T-helper 17 cell (primary cell): ENCODE data around the gene INCA1. TPM values are rescaled to one million over a fixed set of nuclear protein-coding genes. Genes with fewer than 3 reads are reported as not detected.

Experiments used
- ATAC-seq: fragments of 150-1000 bp; cut with Tn5 transposase; 2 replicates; pipeline ENCODE4 v1.10.0; 2021; ENCODE audit warnings: mild to moderate bottlenecking, moderate library complexity
- DNase-seq, 3 donors: peaks; one replicate each; pipeline versions ENCODE4 v3.0.0 to v3.0.0-alpha.2; 2020 to 2021
- H3K9me3 ChIP-seq: one replicate; pipeline ENCODE4 v1.7.0; 2013; ENCODE audit warnings: low read length, mild to moderate bottlenecking; ENCODE audit not compliant: control insufficient read depth, poor library complexity, severe bottlenecking
- H3K27ac Mint-ChIP-seq: one replicate; pipeline ENCODE4 v1.8.0; 2022; ENCODE audit warnings: mild to moderate bottlenecking, moderate library complexity, mixed read lengths
- H3K27me3 Mint-ChIP-seq: one replicate; pipeline ENCODE4 v1.8.0; 2022; ENCODE audit warnings: mixed read lengths
- H3K36me3 Mint-ChIP-seq: one replicate; pipeline ENCODE4 v1.8.0; 2022; ENCODE audit warnings: low read depth, mixed read lengths
- H3K4me1 Mint-ChIP-seq: one replicate; pipeline ENCODE4 v1.8.0; 2022; ENCODE audit warnings: mild to moderate bottlenecking, mixed read lengths
- H3K4me3 Mint-ChIP-seq: one replicate; pipeline ENCODE4 v1.8.0; 2022; ENCODE audit warnings: mild to moderate bottlenecking, moderate library complexity, mixed read lengths
- total RNA-seq, 4 donors: library from RNA in 2 of 4; stranded (reverse) in 2 of 4; gene quantifications; one replicate each; pipeline ENCODE4 v1.2.3 and lab custom pipeline; 2022 to 2026

INCA1 gene
- total RNA-seq, 2 donors from 2014 or later, result not detected

DNA sequence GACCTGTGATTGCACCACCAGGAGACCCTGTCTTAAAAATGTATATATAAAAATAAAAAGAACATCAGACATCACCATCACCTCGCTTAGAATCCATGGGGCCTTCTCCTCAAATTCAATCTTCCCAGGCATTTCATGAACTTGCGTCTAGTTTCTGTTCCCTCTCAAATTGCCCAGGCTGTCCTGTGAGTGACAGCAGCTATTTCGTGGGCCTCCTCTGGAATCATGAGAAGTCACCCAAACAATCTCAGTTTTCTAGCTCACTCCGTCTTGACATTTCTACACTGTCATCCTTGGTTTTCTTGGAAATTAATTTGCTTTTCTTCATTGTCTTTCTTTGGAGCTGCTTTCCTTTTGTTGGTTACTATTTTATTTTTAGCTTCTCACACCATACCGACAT is 30.6 kb upstream of the INCA1 start:
- H3K36me3 Mint-ChIP-seq, result no peaks in the 10 kb centered on the region
- no peak overlapping the region for H3K4me3 Mint-ChIP-seq
- ATAC-seq (no peak), DNase-seq (no peak)
- H3K27ac Mint-ChIP-seq, result no peak overlapping the region
- peaks cover 12% of the 10 kb centered on the region for H3K4me1 Mint-ChIP-seq
- no peaks in the 10 kb centered on the region for H3K27me3 Mint-ChIP-seq
- no peaks in the 10 kb centered on the region for H3K9me3 ChIP-seq

DNA sequence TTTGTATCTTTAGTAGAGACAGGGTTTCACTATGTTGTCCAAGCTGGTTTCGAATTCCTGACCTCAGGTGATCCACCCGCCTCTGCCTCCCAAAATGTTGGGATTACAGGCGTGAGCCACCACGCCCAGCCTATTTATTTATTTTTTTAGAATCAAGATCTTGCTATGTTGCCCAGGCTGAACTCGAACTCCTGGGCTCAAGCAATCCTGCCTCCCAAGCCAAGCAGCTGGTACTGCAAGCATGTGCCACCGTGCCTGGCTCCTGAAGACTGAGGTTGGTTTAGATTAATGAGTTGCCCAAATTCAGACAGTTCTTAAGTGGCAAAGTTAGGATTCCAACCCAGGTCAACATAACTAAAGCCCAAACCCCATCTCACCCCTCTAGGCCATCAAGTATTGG is 30.0 kb upstream of the INCA1 start:
- Mint-ChIP-seq H3K4me3 (no peak overlapping the region), H3K27me3 (no peaks in the 10 kb centered on the region), H3K27ac (no peak overlapping the region), H3K4me1 (peaks cover 12% of the 10 kb centered on the region), H3K36me3 (no peaks in the 10 kb centered on the region)
- DNase-seq (no peak), ATAC-seq (no peak)
- no peaks in the 10 kb centered on the region for H3K9me3 ChIP-seq

DNA sequence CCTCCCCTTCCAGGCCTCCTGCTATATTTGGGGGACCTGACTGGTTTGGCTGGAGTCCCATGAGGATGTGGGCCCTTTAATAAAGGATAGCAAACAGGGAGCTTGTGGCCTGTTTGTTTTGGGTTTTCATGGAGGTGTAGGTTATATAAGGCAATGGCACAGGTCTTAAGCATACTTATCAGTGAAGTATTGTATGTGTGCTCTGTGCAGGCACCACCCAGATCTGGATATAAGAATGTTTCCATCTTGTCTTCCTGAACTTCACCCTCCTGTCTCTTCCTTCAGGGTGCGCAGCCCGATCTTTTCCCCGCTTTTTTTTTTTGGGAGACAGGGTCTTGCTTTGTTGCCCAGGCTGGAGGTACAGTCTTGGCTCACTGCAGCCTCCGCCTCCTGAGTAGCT is 27.3 kb upstream of the INCA1 start:
- H3K4me3 Mint-ChIP-seq, result no peak overlapping the region
- ATAC-seq, result no peak

DNA sequence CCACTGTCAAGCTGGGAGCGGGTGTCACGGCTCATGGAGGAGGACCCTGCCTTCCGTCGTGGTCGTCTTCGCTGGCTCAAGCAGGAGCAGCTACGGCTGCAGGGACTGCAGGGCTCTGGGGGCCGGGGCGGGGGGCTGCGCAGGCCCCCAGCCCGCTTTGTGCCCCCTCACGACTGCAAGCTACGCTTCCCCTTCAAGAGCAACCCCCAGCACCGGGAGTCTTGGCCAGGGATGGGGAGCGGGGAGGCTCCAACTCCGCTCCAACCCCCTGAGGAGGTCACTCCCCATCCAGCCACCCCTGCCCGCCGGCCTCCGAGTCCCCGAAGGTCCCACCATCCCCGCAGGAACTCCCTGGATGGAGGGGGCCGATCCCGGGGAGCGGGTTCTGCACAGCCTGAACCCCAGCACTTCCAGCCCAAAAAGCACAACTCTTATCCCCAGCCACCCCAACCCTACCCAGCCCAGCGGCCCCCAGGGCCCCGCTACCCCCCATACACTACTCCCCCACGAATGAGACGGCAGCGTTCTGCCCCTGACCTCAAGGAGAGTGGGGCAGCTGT is 26.3 kb upstream of the INCA1 start:
- H3K27ac Mint-ChIP-seq, result no peak overlapping the region
- no peaks in the 10 kb centered on the region for H3K27me3 Mint-ChIP-seq
- peaks cover 6% of the 10 kb centered on the region for H3K36me3 Mint-ChIP-seq

More for the DNA sequence above, 27.3 kb upstream of the INCA1 start:
- H3K27me3 Mint-ChIP-seq, result no peaks in the 10 kb centered on the region
- no peaks in the 10 kb centered on the region for H3K9me3 ChIP-seq
- H3K36me3 Mint-ChIP-seq, result peaks cover 4% of the 10 kb centered on the region
- no peak for DNase-seq
- no peaks in the 10 kb centered on the region for H3K4me1 Mint-ChIP-seq
- no peak overlapping the region for H3K27ac Mint-ChIP-seq

DNA sequence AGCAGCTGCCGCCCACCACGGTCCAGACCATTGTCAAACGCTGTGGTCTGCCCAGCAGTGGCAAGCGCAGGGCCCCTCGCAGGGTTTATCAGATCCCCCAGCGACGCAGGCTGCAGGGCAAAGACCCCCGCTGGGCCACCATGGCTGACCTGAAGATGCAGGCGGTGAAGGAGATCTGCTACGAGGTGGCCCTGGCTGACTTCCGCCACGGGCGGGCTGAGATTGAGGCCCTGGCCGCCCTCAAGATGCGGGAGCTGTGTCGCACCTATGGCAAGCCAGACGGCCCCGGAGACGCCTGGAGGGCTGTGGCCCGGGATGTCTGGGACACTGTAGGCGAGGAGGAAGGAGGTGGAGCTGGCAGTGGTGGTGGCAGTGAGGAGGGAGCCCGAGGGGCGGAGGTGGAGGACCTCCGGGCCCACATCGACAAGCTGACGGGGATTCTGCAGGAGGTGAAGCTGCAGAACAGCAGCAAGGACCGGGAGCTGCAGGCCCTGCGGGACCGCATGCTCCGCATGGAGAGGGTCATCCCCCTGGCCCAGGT is 24.9 kb upstream of the INCA1 start:
- H3K27me3 Mint-ChIP-seq, result no peaks in the 10 kb centered on the region
- peaks cover 6% of the 10 kb centered on the region for H3K36me3 Mint-ChIP-seq
- no peak for ATAC-seq
- DNase-seq, result no peak
- H3K9me3 ChIP-seq, result no peaks in the 10 kb centered on the region
- no peak overlapping the region for H3K27ac Mint-ChIP-seq
- H3K4me1 Mint-ChIP-seq, result peaks cover 6% of the 10 kb centered on the region
- H3K4me3 Mint-ChIP-seq, result no peak overlapping the region

More for the DNA sequence above, 26.3 kb upstream of the INCA1 start:
- H3K4me3 Mint-ChIP-seq, result no peak overlapping the region
- DNase-seq, result no peak
- no peak for ATAC-seq
- H3K4me1 Mint-ChIP-seq, result peaks cover 6% of the 10 kb centered on the region
- no peaks in the 10 kb centered on the region for H3K9me3 ChIP-seq

DNA sequence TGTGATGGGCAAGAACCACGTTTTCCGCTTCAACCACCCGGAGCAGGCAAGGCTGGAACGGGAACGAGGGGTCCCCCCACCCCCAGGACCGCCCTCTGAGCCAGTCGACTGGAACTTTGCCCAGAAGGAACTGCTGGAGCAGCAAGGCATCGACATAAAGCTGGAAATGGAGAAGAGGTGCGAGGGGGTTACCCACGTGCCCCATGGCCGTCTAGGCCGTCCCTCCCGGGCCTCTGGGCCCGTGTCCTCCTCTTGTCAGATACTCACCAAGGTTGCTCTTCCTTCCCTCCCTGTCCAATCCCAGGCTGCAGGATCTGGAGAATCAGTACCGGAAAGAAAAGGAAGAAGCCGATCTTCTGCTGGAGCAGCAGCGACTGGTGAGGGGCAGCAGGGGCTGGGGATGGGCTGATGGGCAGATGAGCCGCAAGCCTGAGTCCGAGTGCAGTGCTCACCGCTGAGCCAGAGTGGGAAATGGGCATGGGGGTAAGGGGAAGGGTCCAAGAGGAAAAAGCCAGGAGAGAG is 23.2 kb upstream of the INCA1 start:
- H3K9me3 ChIP-seq, result no peaks in the 10 kb centered on the region
- Mint-ChIP-seq H3K27me3 (no peaks in the 10 kb centered on the region), H3K36me3 (peaks cover 6% of the 10 kb centered on the region), H3K27ac (peak overlapping the region; percentile 24), H3K4me3 (no peak overlapping the region), H3K4me1 (peaks cover 6% of the 10 kb centered on the region)
- DNase-seq, result no peak
- ATAC-seq, result no peak

DNA sequence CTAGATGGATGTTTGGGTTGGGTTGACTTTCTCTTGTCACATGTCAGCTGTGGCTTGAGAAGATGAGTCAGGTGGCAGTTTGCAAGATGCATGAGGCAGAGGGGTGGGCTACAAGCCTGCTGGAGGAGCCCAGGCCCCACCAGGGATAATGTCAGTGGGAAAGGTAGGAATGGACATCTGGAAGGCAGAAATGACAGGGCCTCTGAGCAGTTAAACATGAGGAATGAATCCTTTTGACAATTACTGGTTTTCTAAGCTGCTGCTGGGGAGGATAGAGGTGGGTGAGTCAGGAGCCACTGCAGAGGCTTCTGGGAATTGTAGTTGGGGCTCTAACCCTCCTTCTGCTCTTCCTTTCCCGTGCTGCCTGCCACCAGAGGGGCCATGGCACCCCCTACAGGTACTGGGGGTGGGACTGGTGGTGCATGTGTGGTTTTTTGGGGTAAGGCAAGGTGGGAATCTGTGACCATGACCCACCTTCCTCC is 22.2 kb upstream of the INCA1 start:
- H3K27ac Mint-ChIP-seq, result peak overlapping the region; percentile 24
- H3K27me3 Mint-ChIP-seq, result no peaks in the 10 kb centered on the region
- peaks cover 6% of the 10 kb centered on the region for H3K4me1 Mint-ChIP-seq
- H3K36me3 Mint-ChIP-seq, result peaks cover 6% of the 10 kb centered on the region
- ATAC-seq (peak; percentile 76), DNase-seq (no peak)
- H3K4me3 Mint-ChIP-seq, result no peak overlapping the region
- no peaks in the 10 kb centered on the region for H3K9me3 ChIP-seq

DNA sequence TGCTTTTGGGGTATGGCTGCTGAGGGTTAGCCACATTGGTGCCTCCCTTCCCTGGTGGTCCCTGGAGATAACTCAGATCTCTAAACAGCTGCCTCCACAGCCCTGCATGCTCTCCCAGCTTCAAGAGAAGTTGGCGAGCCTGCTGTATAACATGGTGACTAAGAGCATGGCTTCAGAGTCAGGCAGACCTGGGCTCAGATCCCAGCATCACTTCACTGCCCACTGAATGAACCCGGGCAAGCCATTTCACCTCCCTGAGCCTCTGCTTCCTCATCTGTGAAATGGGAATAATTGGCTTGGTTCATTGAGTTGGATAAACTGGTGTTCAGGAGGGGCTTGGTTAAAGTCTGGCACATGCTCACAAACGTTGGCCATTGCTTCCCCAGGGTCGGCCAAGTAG is 17.0 kb upstream of the INCA1 start:
- H3K36me3 Mint-ChIP-seq, result peaks cover 4% of the 10 kb centered on the region
- no peak for ATAC-seq
- H3K27me3 Mint-ChIP-seq, result no peaks in the 10 kb centered on the region
- no peaks in the 10 kb centered on the region for H3K9me3 ChIP-seq
- H3K4me3 Mint-ChIP-seq, result no peak overlapping the region
- no peak overlapping the region for H3K27ac Mint-ChIP-seq
- no peak for DNase-seq
- peaks cover 4% of the 10 kb centered on the region for H3K4me1 Mint-ChIP-seq

DNA sequence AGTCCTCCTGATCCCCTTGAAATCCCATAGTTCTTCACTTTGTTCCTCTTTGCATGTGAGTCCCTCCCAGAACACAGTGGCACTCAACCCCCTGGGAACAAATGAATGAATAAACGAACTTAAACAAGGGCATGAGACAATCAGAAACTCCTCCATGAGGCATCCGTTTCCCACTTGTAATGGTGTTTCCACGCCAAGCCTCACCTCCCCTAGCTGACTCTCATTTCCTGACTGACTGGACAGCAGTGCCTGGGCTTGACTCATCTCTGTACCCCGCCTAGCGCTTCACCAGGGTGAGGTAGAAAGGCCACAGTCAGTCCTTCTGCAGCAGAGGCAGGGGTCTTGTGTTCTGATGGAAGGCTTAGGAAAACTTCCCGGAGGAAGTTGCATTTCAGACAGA is 14.6 kb upstream of the INCA1 start:
- no peak overlapping the region for H3K4me3 Mint-ChIP-seq
- no peak for DNase-seq
- ATAC-seq, result no peak
- H3K36me3 Mint-ChIP-seq, result peaks cover 15% of the 10 kb centered on the region
- H3K27me3 Mint-ChIP-seq, result no peaks in the 10 kb centered on the region
- peaks cover 6% of the 10 kb centered on the region for H3K4me1 Mint-ChIP-seq
- peak overlapping the region; percentile 67 for H3K27ac Mint-ChIP-seq
- no peaks in the 10 kb centered on the region for H3K9me3 ChIP-seq

DNA sequence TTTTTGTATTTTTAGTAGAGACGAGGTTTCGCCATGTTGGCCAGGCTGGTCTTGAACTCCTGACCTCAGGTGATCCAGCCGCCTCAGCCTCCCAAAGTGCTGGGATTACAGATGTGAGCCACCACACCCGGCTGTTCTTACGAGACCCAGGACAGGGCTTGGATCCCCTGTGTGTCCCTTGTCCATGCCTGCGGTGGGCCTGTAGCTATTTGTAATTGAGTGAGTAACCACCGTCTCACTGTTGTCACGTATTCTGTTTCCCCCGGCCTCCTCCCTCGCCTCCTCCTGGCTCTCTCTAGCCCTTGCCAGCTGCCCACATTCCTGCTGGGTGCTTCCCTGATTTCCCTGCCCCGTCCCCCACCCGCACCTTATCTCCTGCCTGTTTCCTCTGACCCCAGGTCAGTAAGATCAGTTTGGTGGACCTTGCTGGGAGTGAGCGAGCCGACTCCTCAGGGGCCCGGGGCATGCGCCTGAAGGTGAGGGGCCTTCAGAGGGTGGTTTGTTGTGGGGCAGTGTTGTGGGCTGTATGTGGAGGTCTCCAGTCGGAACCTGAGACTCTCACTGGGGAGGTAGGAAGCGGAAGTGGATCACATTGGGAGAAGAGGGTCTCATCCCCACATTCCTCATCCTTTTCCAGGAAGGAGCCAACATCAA is 6.0 kb upstream of the INCA1 start:
- no peak for DNase-seq
- Mint-ChIP-seq H3K4me3 (no peak overlapping the region), H3K27ac (no peak overlapping the region), H3K36me3 (peaks cover 21% of the 10 kb centered on the region), H3K4me1 (peaks cover 25% of the 10 kb centered on the region), H3K27me3 (no peaks in the 10 kb centered on the region)
- no peaks in the 10 kb centered on the region for H3K9me3 ChIP-seq
- no peak for ATAC-seq

DNA sequence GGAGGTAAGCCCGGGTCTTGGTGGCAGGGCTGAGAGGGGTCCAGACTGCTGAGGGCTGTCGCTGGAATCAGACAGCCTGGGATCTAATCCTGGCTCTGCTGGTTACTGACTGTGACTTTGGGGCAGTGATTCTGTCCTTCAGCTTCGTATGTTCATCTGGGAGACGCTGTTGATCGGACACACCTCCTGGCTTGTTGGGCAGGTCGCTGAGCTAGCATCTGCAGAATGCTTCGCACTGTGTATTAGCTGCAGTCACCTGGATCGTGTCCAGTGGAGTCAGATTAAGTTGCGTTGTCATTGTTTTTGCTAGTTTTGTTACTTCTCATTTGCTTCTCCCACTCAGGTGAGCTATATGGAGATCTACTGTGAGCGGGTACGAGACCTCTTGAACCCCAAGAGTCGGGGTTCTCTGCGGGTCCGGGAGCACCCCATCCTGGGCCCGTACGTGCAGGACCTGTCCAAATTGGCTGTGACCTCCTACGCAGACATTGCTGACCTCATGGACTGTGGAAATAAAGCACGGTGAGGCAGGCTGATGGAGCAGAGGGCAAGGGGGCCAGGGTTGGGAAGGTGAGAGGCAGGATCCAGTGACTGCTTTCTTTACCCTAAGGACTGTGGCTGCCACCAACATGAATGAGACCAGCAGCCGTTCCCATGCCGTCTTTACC is 4.9 kb upstream of the INCA1 start:
- Mint-ChIP-seq H3K27ac (no peak overlapping the region), H3K36me3 (peaks cover 13% of the 10 kb centered on the region), H3K4me3 (no peak overlapping the region), H3K27me3 (no peaks in the 10 kb centered on the region), H3K4me1 (peaks cover 20% of the 10 kb centered on the region)
- DNase-seq (no peak), ATAC-seq (no peak)
- H3K9me3 ChIP-seq, result no peaks in the 10 kb centered on the region

DNA sequence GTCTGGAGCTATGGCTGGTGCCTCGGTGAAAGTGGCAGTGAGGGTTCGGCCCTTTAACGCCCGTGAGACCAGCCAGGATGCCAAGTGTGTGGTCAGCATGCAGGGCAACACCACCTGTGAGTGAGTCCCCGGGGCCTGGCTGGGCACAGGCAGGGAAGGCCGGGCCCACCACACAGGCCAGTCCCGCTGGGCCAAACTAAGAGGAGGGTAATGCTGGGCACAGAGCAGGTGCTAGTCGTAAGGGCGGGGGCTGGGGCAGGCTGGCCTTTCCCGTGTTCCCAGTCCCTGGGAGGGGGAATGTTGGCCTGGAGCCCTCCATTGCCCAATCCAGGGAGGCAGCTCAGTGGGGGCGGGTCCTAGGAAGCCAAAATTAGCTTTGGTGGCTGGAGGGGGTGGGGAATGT is 2.9 kb upstream of the INCA1 start:
- Mint-ChIP-seq H3K4me3 (peak overlapping the region; percentile 90), H3K27ac (no peak overlapping the region), H3K27me3 (no peaks in the 10 kb centered on the region), H3K36me3 (peaks cover 8% of the 10 kb centered on the region), H3K4me1 (peaks cover 25% of the 10 kb centered on the region)
- DNase-seq (no peak), ATAC-seq (no peak)
- H3K9me3 ChIP-seq, result no peaks in the 10 kb centered on the region

DNA sequence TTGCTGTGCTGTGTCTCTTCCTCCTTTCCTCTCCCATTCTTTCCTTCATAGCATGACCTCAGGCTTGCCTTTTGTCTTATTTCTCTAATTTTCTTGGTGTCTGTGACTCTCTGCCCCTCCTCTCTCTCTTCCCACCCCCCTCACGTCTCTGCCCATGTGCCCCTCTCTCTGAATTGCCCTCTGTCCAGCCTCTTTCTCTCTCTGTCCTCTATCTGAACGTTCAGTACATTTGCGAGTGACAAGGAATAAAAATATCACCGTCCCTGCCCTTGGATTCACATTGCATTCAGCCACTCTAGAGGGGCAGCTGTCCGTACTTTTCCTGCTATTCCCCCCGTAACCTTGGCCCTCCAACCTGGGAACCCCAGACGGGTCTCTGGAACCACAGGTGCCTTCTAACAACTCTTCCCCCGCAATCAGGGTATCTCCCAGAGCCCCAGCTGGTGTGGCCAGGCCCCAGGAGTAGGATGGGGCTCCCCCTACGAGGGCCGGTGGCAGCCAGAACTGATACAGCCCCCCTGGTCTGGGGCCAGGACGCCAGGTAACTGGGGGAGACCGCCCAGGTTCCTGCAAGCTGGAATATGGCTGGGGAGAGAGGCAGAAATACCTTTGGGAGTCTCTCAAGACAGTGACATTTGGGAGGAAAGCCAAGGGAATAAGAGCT is 2.2 kb upstream of the INCA1 start:
- H3K4me3 Mint-ChIP-seq, result peak overlapping the region; percentile 90
- H3K27me3 Mint-ChIP-seq, result no peaks in the 10 kb centered on the region
- peaks cover 6% of the 10 kb centered on the region for H3K36me3 Mint-ChIP-seq
- DNase-seq (no peak), ATAC-seq (no peak)
- peak overlapping the region; percentile 88 for H3K27ac Mint-ChIP-seq
- peaks cover 28% of the 10 kb centered on the region for H3K4me1 Mint-ChIP-seq
- H3K9me3 ChIP-seq, result no peaks in the 10 kb centered on the region
